Measurements from ENCODE around the gene RSRP1.
"Not testable (repeated sequence)": the region's sequence is repeated elsewhere in the genome, so short reads cannot be mapped to it uniquely, and the experiment has no call there.

The RSRP1 gene

DNA sequence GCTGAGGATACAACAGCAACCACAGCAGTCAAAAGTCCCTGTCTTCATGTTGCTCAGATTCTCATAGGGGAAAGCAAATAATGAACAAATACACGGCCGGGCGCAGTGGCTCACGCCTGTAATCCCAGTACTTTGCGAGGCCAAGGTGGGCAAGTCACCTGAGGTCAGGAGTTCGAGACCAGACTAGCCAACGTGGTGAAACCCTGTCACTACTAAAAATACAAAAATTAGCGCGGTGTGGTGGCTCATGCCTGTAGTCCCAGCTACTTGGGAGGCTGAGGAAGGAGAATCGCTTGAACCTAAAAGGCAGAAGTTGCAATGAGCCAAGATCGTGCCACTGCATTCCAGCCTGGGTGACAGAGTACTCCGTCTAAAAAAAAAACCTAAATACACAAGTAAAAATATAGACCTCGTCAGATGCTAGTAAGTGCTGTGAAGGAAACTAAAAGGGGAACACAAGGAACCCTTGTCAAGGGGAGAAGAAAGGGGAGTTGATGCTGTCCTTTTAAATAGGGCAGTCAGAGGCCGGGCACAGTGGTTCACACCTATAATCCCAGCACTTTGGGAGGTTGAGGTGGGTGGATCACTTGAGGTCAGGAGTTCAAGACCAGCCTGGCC lies 21.0 kb upstream of the RSRP1 start:
- H3K4me1 Mint-ChIP-seq (ENCODE audit: low read depth); H3K27me3 Mint-ChIP-seq; H3K9me3 Mint-ChIP-seq; H3K4me3 Mint-ChIP-seq; intact Hi-C loops (cut with micrococcal nuclease); H3K27ac Mint-ChIP-seq: not testable (repeated sequence)
- peaks cover 10% of the 10 kb centered on the region for H3K36me3 Mint-ChIP-seq (ENCODE audit: low read depth)

DNA sequence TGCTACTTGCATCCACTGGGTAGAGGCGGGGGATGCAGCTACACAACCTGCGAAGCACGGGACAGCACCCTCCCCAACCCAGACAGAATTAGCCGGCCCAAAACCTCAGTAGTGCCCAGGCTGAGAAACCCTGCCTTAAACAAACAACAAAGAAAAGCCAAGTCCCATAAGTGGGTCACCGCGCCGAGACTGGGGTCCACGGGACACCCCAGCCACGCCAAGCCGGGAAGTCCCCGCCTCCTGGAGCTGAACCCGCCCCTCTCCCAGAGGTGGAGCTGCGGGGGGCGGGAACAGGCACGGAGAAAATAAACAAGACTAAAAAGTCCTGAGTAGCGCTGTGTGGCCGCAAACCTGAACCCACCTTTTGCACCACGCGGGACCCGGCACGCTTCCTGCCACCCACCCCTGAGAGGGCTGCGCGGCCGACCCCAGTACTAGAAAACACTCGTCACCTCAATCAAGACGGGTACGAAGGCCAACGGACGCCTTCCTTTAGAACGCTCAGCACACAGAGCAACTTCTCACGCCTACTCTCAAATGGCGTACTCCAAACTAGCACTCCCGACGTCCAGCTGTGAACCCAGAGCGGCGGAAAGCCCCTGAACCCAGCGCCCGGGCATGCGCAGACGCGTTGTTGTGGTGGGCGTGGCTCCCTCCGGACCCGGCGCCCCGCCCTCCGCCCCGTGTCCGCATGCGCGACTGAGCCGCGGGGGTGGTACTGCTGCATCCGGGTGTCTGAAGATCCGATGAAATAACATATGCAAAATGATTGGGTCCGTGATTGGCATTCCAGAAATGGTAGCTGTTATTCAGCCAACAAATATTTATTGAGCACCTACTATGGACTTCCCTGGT lies 20.3 kb upstream of the RSRP1 start:
- H3K27ac Mint-ChIP-seq; H3K9me3 Mint-ChIP-seq; H3K4me3 Mint-ChIP-seq; H3K4me1 Mint-ChIP-seq (ENCODE audit: low read depth); intact Hi-C loops (cut with micrococcal nuclease); H3K27me3 Mint-ChIP-seq: not testable (repeated sequence)
- H3K36me3 Mint-ChIP-seq (ENCODE audit: low read depth) = peaks cover 18% of the 10 kb centered on the region

DNA sequence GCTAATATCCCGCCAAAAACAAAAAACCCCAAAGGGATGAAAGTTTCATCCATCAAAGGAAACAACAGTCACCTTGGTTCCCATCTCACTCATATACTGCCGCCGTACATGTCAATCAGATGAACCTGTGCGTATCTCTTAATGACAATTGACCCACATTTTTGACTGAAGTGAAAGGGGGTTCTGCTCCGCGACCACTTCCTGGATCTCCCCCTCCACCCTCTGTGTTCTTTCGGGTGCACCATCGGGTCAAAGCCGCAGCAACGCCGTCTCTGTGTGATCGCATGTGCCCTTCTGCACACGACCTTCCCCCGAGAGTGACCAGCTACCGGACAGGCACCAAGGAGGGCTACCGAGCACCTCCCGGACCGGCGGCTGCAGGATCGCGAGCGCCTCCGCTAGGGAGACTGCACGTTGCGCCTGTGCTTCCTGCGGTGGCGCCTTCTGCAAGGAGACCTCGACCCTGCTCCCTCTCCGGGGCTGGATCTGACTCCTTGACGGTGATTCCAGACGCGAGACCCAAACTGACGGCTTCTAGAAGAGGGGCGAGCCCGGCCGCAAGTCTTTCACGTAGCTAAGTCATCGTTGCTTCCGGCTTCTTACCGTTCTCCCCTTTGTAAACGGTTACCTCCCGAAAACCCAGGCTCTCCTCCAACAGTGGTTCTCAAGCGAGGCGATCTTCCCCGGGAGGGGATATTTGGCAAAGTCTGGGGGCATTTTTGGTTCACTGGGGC lies 19.5 kb upstream of the RSRP1 start:
- H3K9me3 Mint-ChIP-seq; intact Hi-C loops (cut with micrococcal nuclease); H3K27ac Mint-ChIP-seq; H3K27me3 Mint-ChIP-seq; H3K4me1 Mint-ChIP-seq (ENCODE audit: low read depth); H3K4me3 Mint-ChIP-seq: not testable (repeated sequence)
- peaks cover 23% of the 10 kb centered on the region for H3K36me3 Mint-ChIP-seq (ENCODE audit: low read depth)

DNA sequence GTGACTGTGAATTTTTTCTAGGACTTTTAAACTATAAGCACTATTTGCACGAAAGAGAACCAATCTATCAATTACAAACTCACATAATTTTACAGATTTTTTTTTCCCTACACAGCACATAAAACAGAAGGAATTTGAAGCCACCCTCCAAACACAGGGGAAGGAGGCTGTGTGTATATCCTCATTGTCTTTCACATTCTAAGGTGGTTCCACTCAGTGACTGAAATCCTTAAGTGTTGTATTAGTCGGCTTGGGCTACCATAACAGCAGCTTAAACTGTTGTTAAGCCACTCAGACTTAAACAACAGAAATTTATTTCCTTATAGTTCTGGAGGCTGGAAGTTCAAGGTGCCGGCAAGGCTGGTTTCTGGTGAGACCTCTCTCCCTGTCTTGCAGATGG lies 13.1 kb upstream of the RSRP1 start:
- intact Hi-C loops (cut with micrococcal nuclease); H3K27me3 Mint-ChIP-seq; H3K9me3 Mint-ChIP-seq; H3K4me3 Mint-ChIP-seq: not testable (repeated sequence)
- Mint-ChIP-seq H3K36me3 (ENCODE audit: low read depth) (peaks cover 23% of the 10 kb centered on the region), H3K4me1 (ENCODE audit: low read depth) (peaks cover 17% of the 10 kb centered on the region), H3K27ac (peak overlapping the region; percentile 37)

DNA sequence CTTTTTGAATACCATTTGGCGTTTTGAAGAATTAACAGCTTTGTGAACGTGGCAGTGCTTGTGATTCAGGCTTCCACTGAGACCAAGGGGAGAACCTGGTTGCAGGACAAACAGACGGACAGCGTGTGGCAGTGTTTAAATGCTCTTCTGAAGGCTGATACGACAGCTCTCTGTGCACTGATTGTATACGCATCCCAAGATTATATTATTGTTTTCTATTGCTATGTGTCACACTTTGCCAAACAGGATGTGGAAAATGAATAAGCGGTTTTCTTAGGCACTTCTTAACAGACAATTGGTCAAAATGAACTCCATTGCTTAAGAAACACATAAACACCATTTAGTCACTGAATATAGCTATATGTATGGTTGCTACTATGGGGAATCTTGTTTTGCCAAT lies 12.6 kb upstream of the RSRP1 start:
- intact Hi-C loops (cut with micrococcal nuclease); H3K27me3 Mint-ChIP-seq; H3K4me3 Mint-ChIP-seq: not testable (repeated sequence)

DNA sequence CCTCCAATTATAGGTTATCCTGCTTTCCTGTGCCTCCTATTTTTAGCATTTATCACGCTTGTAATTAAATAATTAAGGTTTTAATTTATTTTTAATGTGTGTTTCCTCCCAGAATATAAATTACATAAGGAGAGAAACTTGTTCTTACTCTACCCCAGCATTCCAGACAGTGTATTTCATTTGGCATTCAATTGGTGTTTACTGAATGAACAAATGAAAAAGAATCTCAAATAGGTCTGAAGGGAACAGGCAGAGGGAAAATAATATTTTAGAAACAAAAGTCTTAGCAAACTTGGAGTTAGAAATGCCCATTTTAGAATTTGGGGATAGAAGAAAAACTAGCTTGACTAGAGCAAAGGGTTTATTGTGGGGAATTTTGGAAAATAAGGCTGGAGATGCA lies 9.9 kb upstream of the RSRP1 start:
- Mint-ChIP-seq H3K9me3 (no peaks in the 10 kb centered on the region), H3K36me3 (ENCODE audit: low read depth) (peaks cover 13% of the 10 kb centered on the region), H3K27ac (no peak overlapping the region), H3K4me3 (no peak overlapping the region), H3K4me1 (ENCODE audit: low read depth) (peaks cover 17% of the 10 kb centered on the region), H3K27me3 (no peaks in the 10 kb centered on the region)
- intact Hi-C loops (cut with micrococcal nuclease) = no loop called here

More for the DNA sequence above, 12.6 kb upstream of the RSRP1 start:
- H3K27ac Mint-ChIP-seq, H3K9me3 Mint-ChIP-seq: not testable (repeated sequence)
- H3K36me3 Mint-ChIP-seq (ENCODE audit: low read depth) = peaks cover 23% of the 10 kb centered on the region
- peaks cover 17% of the 10 kb centered on the region for H3K4me1 Mint-ChIP-seq (ENCODE audit: low read depth)

DNA sequence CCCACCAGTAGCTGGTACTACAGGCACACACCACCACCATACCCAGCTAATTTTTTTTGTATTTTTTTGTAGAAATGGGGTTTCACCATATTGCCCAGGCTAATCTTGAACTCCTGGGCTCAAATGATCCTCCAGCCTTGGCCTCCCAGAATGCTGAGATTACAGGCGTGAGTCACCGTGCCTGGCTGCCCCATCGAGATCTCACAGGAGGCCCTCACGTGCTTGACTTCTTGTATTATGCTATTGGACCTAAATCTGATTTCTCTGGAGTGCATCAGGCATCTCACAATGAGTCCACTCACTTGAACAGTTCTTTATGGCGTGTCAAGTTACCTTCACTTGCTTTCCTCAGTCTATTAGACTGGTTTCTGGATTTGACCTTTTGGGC lies 9.3 kb upstream of the RSRP1 start:
- H3K9me3 Mint-ChIP-seq = no peaks in the 10 kb centered on the region
- no peak overlapping the region for H3K27ac Mint-ChIP-seq
- no peak overlapping the region for H3K4me3 Mint-ChIP-seq
- intact Hi-C loops (cut with micrococcal nuclease) = no loop called here
- peaks cover 17% of the 10 kb centered on the region for H3K4me1 Mint-ChIP-seq (ENCODE audit: low read depth)
- H3K27me3 Mint-ChIP-seq = no peaks in the 10 kb centered on the region
- H3K36me3 Mint-ChIP-seq (ENCODE audit: low read depth) = peaks cover 17% of the 10 kb centered on the region

DNA sequence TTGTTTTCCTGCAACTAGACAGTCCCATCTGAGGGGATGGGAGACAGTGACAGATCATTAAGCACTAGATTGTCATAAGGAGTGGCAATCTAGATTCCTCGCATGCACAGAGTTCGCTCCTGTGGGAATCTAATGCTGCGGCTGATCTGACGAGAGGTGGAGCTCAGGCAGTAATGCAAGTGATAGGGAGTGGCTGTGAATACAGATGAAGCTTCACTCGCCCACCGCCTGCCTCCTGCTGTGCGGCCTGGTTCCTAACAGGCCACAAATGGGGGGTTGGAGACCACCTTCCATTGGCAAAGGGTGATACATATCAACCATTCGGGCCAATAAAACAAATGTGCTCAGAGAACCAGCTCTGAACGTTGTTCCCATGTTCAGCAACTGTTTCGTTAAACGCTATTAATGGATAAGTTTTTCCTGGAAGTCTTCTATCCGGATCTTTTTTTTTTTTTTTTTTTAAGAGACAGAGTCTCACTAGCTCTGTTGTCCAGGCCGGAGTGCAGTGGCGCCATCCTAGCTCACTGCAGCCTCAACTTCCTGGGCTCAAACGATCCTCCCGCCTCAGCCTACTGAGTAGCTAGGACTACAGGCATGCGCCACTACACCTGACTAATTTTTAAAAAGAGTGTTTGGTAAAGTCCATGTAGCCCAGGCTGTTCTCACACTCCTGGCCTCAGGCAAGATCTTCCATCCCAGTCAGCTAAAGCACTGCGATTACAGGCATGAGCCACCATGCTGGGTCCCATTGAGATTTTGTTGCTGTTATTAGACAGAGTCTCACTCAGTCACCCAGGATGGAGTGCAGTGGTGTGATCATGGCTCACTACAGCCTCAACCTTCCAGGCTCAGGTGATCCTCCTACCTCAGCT lies 8.7 kb upstream of the RSRP1 start:
- no peak overlapping the region for H3K4me3 Mint-ChIP-seq
- no peaks in the 10 kb centered on the region for H3K27me3 Mint-ChIP-seq
- peaks cover 15% of the 10 kb centered on the region for H3K4me1 Mint-ChIP-seq (ENCODE audit: low read depth)
- peaks cover 17% of the 10 kb centered on the region for H3K36me3 Mint-ChIP-seq (ENCODE audit: low read depth)
- H3K9me3 Mint-ChIP-seq = no peaks in the 10 kb centered on the region
- intact Hi-C loops (cut with micrococcal nuclease) = no loop called here
- H3K27ac Mint-ChIP-seq = no peak overlapping the region

DNA sequence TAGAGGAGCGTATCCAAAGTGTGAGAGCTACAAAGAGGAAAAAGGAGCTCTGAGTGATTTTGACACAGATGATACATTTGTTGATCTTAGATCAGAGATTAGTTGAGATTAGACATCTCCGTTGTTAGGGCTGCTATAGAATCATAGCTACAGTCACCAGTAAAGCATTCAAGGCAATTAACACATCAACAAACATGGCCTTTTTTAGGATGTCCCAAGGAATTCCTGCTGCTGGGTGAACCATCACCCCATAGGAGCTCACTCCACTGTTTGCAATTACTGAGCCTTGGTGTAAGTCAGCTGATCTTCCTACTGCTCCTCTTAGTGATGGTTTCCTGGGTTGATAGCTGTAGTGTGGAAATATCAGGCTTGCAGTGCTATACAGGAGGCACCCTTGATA lies 6.7 kb upstream of the RSRP1 start:
- Mint-ChIP-seq H3K27me3 (no peaks in the 10 kb centered on the region), H3K4me3 (no peak overlapping the region), H3K4me1 (ENCODE audit: low read depth) (no peaks in the 10 kb centered on the region), H3K9me3 (no peaks in the 10 kb centered on the region), H3K36me3 (ENCODE audit: low read depth) (peaks cover 17% of the 10 kb centered on the region), H3K27ac (no peak overlapping the region)
- intact Hi-C loops (cut with micrococcal nuclease) = no loop called here

DNA sequence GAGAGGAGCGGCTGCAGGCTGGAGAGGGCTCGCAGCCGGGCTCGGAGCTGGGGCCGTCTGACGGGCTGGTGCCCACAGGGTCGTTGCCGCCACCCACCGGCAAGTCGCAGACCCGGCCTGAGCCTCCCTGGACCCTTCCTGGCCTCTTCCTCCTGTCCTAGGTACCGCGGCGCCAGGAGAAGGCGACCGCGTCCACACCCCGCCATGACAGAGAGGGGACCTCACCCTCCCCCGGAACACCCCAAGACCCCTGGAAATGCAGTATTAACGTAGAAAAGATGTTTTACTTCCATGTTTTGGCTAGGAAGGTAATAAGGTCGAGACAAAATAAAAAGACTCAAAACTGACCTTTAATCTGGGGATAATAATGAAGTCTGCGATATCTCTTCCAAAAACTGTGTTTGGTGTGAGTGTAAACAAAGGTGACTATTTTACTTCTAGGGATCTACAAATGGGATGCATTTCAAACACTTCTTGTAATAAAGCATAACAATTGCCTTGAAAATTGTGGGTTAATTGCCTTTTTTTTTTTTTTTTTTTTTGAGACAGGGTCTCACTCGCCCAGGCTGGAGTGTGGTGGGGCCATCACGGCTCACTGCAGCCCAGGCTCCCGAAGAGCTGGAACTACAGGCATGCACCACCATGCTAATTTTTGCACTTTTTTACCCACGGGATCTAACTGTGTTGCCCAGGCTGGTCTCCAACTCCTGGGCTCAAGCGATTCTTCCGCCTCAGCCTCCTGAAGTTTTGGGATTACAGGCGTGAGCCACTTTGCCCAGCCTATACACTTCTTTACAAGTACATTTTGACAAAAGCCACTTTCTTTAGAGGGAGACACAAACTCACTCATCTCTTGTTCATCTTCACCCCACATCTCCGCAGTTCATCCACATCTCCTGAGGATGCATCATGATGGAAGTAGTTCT lies 838 bp upstream of the RSRP1 start:
- H3K9me3 Mint-ChIP-seq = no peaks in the 10 kb centered on the region
- H3K27ac Mint-ChIP-seq = peak overlapping the region; percentile 97
- peak overlapping the region; percentile 96 for H3K4me3 Mint-ChIP-seq
- H3K4me1 Mint-ChIP-seq (ENCODE audit: low read depth) = peaks cover 41% of the 10 kb centered on the region
- H3K27me3 Mint-ChIP-seq = no peaks in the 10 kb centered on the region
- H3K36me3 Mint-ChIP-seq (ENCODE audit: low read depth) = peaks cover 59% of the 10 kb centered on the region
- intact Hi-C loops (cut with micrococcal nuclease) = loop anchor here (1.0 to 2.0 kb wide), 2 partner anchors 9 to 15 kb away; partner anchors contain the start of gene SYF2

DNA sequence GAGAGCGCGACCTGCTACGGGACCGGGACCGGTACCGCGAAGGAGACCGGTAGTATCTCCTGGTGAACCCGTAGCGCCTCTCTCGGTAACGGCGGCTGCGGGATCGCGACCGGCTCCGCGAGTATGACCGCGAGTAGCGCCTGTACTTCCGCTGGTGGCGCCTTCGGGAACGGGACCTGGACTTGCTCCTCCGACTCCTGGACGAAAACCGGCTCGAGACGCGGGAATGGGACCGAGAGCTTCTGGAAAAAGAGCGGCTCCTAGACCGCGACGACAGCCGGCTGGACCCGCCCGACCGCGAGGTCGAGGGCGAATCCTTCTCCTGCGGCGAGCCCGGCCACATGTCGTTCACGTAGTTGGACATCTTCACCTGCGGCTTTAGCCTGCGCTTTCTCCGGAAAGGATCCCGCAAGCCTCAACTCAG lies 642 bp downstream of the RSRP1 start:
- intact Hi-C loops (cut with micrococcal nuclease) = loop anchor here (1.0 to 2.0 kb wide), 2 partner anchors 7 to 14 kb away; partner anchors contain the start of gene SYF2
- Mint-ChIP-seq H3K4me3 (peak overlapping the region; percentile 96), H3K27me3 (no peaks in the 10 kb centered on the region), H3K27ac (peak overlapping the region; percentile 97), H3K9me3 (no peaks in the 10 kb centered on the region), H3K4me1 (ENCODE audit: low read depth) (peaks cover 48% of the 10 kb centered on the region), H3K36me3 (ENCODE audit: low read depth) (peaks cover 63% of the 10 kb centered on the region)

DNA sequence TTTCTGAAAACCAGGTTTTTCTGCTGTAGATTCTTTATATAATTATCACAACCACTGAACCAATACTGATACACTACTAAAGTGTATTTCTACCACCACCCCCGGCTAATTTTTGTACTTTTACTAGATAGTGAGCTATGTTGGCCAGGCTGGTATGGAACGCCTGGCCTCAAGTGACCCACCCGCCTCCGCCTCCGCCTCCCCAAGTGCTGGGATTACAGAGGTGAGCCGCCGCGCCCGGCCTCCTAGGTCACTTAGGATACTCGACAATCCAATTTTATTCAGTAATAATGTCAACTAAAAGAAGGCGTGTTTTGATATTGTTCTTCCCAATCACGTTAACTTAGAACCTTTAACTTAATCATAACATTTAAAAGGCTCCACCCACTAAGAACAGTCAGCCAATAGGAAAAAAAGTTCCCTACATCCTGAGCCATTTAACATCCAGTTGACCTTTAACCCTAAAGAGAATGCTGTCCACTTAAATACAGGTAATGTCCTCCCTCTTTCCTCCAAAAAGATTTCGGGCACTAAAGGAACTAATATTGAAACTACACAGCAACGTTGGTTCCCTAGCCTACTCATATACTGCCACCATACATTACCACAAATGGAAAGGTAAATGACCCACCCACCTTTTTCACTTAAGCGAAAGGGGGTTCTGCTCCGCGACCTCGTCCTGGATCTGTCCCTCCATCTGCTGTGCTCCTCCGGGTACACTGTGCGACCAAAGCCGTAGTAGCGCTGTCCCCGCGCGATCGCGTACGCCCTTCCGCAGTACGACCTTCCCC lies 1.2 kb downstream of the RSRP1 start:
- no peaks in the 10 kb centered on the region for H3K9me3 Mint-ChIP-seq
- peaks cover 53% of the 10 kb centered on the region for H3K4me1 Mint-ChIP-seq (ENCODE audit: low read depth)
- intact Hi-C loops (cut with micrococcal nuclease) = loop anchor here (2.0 kb wide), 1 partner anchor 13 kb away; the partner anchor contains the start of gene SYF2
- peak overlapping the region; percentile 97 for H3K27ac Mint-ChIP-seq
- peaks cover 69% of the 10 kb centered on the region for H3K36me3 Mint-ChIP-seq (ENCODE audit: low read depth)
- peak overlapping the region; percentile 96 for H3K4me3 Mint-ChIP-seq
- H3K27me3 Mint-ChIP-seq = no peaks in the 10 kb centered on the region

All from dendritic cell treated with granulocyte-macrophage colony-stimulating factor and Interleukin-4, amounts not matched to agents 40 ng/mL and 50 ng/mL, for 4 days (primary cell).